Heart right ventricle (tissue), 16 donors: ENCODE measurements around the gene DNAJC3. TPM values are rescaled to one million over a fixed set of nuclear protein-coding genes. Genes with fewer than 3 reads are reported as not detected.
"Not testable (repeated sequence)": the region's sequence is repeated elsewhere in the genome, so short reads cannot be mapped to it uniquely, and the experiment has no call there.

Experiments
- ATAC-seq, 8 donors: fragments of 200-7000 bp; cut with Tn5 transposase; one replicate each; pipeline ENCODE4 v1.9.1; 2020; ENCODE audit warnings: mild to moderate bottlenecking in 8 of 8, moderate library complexity in 8 of 8, moderate number of reproducible peaks in 1 of 8
- DNase-seq, 2 donors: peaks; one replicate each; pipeline ENCODE4 v3.0.0-alpha.2; 2020
- H3K27ac ChIP-seq, 10 donors: fragments of 200-600 bp; sonication (generic) in 2 of 10; one replicate each; pipeline versions ENCODE4 v1.5.0 to v1.8.0; 2020 to 2022; ENCODE audit warnings: mild to moderate bottlenecking in 3 of 10
- H3K27me3 ChIP-seq, 7 donors: fragments of 200-600 bp; one replicate each; pipeline ENCODE4 v1.8.0; 2021 to 2022; ENCODE audit warnings: mild to moderate bottlenecking in 2 of 7
- H3K36me3 ChIP-seq, 9 donors: fragments of 200-600 bp; sonication (generic) in 1 of 9; one replicate each; pipeline versions ENCODE4 v1.5.0 to v1.8.0; 2020 to 2022; ENCODE audit warnings: mild to moderate bottlenecking in 2 of 9
- H3K4me1 ChIP-seq, 9 donors: fragments of 200-600 bp; sonication (generic) in 1 of 9; one replicate each; pipeline versions ENCODE4 v1.5.0 to v1.8.0; 2020 to 2022; ENCODE audit warnings: mild to moderate bottlenecking in 4 of 9
- H3K4me3 ChIP-seq, 10 donors: fragments of 200-600 bp; sonication (generic) in 2 of 10; one replicate each; pipeline versions ENCODE4 v1.5.0 to v1.8.0; 2020 to 2022; ENCODE audit warnings: mild to moderate bottlenecking in 7 of 10, moderate library complexity in 2 of 10
- H3K9me3 ChIP-seq, 11 donors: fragments of 200-600 bp in 10 of 11; sonication (generic) in 2 of 11; one replicate each; pipeline versions ENCODE4 v1.5.0 to v1.8.0; 2013 to 2022; ENCODE audit warnings: mild to moderate bottlenecking in 2 of 11, control low read depth in 1 of 11, moderate library complexity in 1 of 11
- CTCF ChIP-seq, 9 donors: fragments of 200-600 bp; sonication (generic) in 2 of 9; IDR thresholded peaks; one replicate each; pipeline versions ENCODE4 v1.5.0 to v1.8.0; 2021 to 2022; ENCODE audit warnings: antibody characterized with exemption in 9 of 9, mild to moderate bottlenecking in 5 of 9, moderate library complexity in 1 of 9
- WGBS, 2 donors: extraction: QIAGEN DNeasy Blood & Tissue Kit; methylation state at CpG; one replicate each; pipeline ENCODE4 v1.1.7; 2013; ENCODE audit warnings: inconsistent platforms in 1 of 2; 5-methylcytosine and 5-hydroxymethylcytosine counted together
- intact Hi-C, 10 donors: fragments of 100-400 bp; cut with DNase I; formaldehyde crosslinking; loops; one replicate each; pipeline versions ENCODE4 v1.11.1 to v1.14.2; 2022
- polyA plus RNA-seq, 2 donors: library from polyadenylated mRNA; stranded (reverse); fragments of 200-250 nt; gene quantifications; one replicate each; pipeline ENCODE4 v1.2.3, GENCODE V29; 2013
- total RNA-seq, 10 donors: library from RNA; stranded (reverse); fragmentation: NEBNext Ultra II Directional in 3 of 10; extraction: Animal tissue kit (Norgen Biotek cat#: 25700) in 3 of 10; gene quantifications; one replicate each; pipeline versions ENCODE4 v1.2.1 to v1.2.4, GENCODE V29; 2021 to 2023
- donor health status: Arrhythmogenic right ventricular cardiomyopathy.
- donor health status: ischemic (EF 13 %, LVEDD 7.1; RV severe dilation, severe dysfunction).
- donor health status: healthy with polysubstance abuse.
- donor health status: DM: no; HTN: yes; CAD: no.
- donor health status: DM: no; HTN: no; CAD: no.
- donor health status: ischemic (EF 25% LVEDD 6.9; RV normal size, moderate dysfunction).
- donor health status: ischemic (EF 25% LVEDD 5.7; RV mildly dilated, moderate dysfunction).
- donor health status: healthy.
- donor health status: DM: yes; HTN: yes; CAD: no.
- donor health status: Ischemic cardiomyopathy.
- donor health status: ischemic (EF 35%, LVEDD 5.7; RV mildly dilated, moderate dysfunction).
- donor health status: nonischemic (EF 11% LVEDD 7.7; RV severe dilation, severe dysfunction).
- donor health status: DM: yes; HTN: yes; CAD: no.
- donor health status: PGD.
- donor health status: ischemic (EF 29% LVEDD 5.4; RV normal size, mild dysfunction).
- donor health status: nonischemic (EF 23%, LVEDD 6.1; RV moderate dilation, normal function).

Gene DNAJC3
- total and polyA plus RNA-seq, 12 donors: 9.3 to 40.9 (median 31.2) TPM

GRCh38 chr13:95787356-95788099 lies 110.6 kb downstream of the DNAJC3 start:
- H3K4me1 ChIP-seq: peaks cover 0 to 6% (median 0%) of the 10 kb centered on the region in 9 donors
- intact Hi-C loops: no loop called here
- 74 to 80% methylated on average over 1 of the region's 1 CpG for WGBS, 2 donors
- H3K4me3 ChIP-seq: no peak overlapping the region
- TF ChIP-seq CTCF (IDR thresholded peaks at IDR 0.05): no peak
- ATAC-seq: no peak
- peaks cover 0 to 77% (median 39%) of the 10 kb centered on the region in 9 donors for H3K36me3 ChIP-seq
- peaks cover 0 to 10% (median 0%) of the 10 kb centered on the region in 11 donors for H3K9me3 ChIP-seq
- no peak overlapping the region for H3K27ac ChIP-seq
- no peak for DNase-seq
- no peaks in the 10 kb centered on the region for H3K27me3 ChIP-seq

- ATAC-seq (no peak), DNase-seq (no peak)
- Histone ChIP-seq H3K36me3 (peaks cover 0 to 82% (median 39%) of the 10 kb centered on the region in 9 donors), H3K27ac (no peak overlapping the region), H3K4me1 (peaks cover 0 to 6% (median 0%) of the 10 kb centered on the region in 9 donors), H3K27me3 (no peaks in the 10 kb centered on the region), H3K4me3 (no peak overlapping the region), H3K9me3 (peaks cover 0 to 10% (median 0%) of the 10 kb centered on the region in 11 donors)
- intact Hi-C loops: no loop called here
- no peak for TF ChIP-seq CTCF (IDR thresholded peaks at IDR 0.05)
- 83 to 85% methylated on average over 2 of the region's 2 CpGs for WGBS, 2 donors
Measured at GRCh38 chr13:95788100-95788463, 111.1 kb downstream of the DNAJC3 start.

- H3K4me3 ChIP-seq, H3K27me3 ChIP-seq, H3K4me1 ChIP-seq, intact Hi-C loops, H3K27ac ChIP-seq, H3K9me3 ChIP-seq, DNase-seq, ATAC-seq: not testable (repeated sequence)
- H3K36me3 ChIP-seq: peaks cover 0 to 94% (median 44%) of the 10 kb centered on the region in 9 donors
Measured at GRCh38 chr13:95789315-95789714, 112.4 kb downstream of the DNAJC3 start.

- ATAC-seq: no peak
- peaks cover 0 to 95% (median 44%) of the 10 kb centered on the region in 9 donors for H3K36me3 ChIP-seq
Measured at GRCh38 chr13:95791084-95791722, 114.3 kb downstream of the DNAJC3 start.

More at GRCh38 chr13:95791084-95791722, 114.3 kb downstream of the DNAJC3 start:
- Histone ChIP-seq H3K9me3 (peaks cover 0 to 10% (median 0%) of the 10 kb centered on the region in 11 donors), H3K4me1 (no peaks in the 10 kb centered on the region), H3K27ac (no peak overlapping the region), H3K27me3 (no peaks in the 10 kb centered on the region), H3K4me3 (no peak overlapping the region)
- intact Hi-C loops: no loop called here
- 83 to 85% methylated on average over 7 of the region's 7 CpGs for WGBS, 2 donors
- no peak for DNase-seq
- no peak for TF ChIP-seq CTCF (IDR thresholded peaks at IDR 0.05)
